GM19035 (cell line): ENCODE data around the gene SELENOO.

Experiments used
- ATAC-seq: cut with Tn5 transposase; IDR thresholded peaks from one replicate; pipeline ENCODE4 v1.9.1; 2021; ENCODE audit not compliant: unreplicated experiment

SELENOO gene

GRCh38 chr22:50264946-50265669 is 64.3 kb downstream of the SELENOO start:
- ATAC-seq, result no peak

GRCh38 chr22:50266994-50267393 is 66.2 kb downstream of the SELENOO start:
- no peak for ATAC-seq
